ENCODE data around the gene TAP2.

Gene TAP2

DNA sequence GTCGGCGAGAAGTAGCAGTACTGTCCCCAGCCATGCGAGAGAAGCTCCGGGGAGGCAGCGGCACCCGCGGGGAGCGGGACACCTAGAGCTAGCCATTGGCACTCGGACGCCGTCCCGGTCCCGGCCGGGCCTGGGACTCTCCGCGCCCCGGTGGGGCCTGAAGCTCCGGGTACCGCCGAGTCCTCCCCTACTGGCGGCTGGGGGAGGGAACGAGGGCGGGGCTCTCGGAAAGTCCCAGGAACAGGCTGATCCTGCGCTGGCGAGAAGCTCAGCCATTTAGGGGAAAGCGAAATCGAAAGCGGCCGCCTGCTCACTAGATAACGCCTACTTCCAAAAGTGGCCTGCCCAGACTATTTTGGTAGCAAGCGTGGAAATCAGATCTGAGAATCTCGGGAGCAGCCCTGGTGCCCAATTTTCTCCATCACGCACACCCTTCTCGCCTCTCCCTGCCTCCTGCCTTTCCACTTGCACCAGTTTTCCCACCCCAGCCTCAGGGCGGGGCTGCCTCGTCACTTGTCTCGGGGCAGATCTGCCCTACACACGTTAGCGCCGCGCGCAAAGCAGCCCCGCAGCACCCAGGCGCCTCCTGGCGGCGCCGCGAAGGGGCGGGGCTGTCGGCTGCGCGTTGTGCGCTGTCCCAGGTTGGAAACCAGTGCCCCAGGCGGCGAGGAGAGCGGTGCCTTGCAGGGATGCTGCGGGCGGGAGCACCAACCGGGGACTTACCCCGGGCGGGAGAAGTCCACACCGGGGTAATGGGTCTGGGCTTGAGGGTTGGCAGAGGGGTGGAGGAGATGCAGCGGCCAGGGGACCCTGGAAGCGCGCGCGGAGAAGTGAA, 15.2 kb upstream of the TAP2 start, which contains the start of the genes PSMB9 and TAP1:
PSMB9 (plus strand) TSS at position 652 of the 835 bp plus-strand sequence; CDS start at position 690, 38 bp downstream.
TAP1 (minus strand) TSS at position 164 of the 835 bp plus-strand sequence; CDS start at position 96, 68 bp downstream.
- peak; percentile 96 for DNase-seq

GRCh38 chr6:32852844-32853540, 14.5 kb upstream of the TAP2 start:
- peak; percentile 65 for DNase-seq

DNA sequence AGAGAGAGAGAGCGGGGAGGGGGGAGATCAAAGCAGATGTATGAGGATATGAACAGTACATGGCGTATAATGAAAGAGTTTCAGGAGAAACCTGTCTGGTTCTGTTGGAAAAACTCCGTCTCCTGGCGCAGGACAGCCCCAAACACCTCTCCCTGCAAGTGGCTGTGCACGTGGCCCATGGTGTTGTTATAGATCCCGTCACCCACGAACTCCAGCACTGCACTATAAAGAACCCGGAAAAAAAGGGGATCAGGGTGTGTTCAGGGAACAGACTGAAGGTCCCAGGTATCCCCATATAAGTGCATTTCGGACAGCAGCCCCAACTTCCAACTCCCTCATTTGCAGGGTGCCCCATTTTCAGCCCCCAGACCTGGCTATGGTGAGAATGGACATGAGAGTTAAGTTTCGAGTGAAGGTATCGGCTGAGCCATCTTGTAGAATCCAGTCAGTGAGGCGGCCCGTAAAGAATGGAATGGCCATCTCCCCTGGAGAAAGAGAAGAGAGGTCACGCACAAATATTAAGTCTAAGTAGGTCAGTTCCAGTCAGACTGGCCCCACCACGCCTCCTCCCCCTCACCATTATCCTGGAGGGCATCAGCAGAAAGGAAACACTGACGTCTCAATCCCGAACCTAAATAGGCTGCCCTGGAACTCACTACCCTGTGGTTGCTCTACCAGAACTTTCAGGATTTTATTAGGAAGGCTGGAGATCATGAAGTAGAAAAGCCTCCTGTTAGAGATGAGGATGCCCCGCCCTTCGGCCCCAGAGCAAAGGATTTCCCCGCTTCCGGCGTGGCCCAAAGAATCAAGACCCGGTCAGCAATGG, 13.7 kb upstream of the TAP2 start:
- DNase-seq, result no peak

DNA sequence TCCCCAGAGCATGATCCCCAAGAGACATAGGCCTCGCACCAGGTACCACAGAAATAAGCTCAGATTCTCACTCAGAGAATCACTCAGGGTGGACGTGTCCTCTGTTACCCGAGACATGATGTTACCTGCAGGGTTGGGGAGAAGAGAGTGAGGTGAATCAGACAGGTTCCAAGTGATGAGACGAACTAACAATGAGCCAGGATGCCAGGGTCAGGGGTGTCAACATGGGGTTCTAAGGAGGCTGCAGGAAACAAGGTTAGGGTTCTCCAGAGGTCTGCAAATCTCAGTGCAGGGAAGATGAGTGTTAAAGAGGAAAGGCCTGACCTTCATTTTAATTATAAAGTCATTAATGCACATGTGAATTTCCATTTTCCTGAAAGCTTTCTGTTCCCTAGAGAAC, 12.5 kb upstream of the TAP2 start:
- no peak for DNase-seq

DNA sequence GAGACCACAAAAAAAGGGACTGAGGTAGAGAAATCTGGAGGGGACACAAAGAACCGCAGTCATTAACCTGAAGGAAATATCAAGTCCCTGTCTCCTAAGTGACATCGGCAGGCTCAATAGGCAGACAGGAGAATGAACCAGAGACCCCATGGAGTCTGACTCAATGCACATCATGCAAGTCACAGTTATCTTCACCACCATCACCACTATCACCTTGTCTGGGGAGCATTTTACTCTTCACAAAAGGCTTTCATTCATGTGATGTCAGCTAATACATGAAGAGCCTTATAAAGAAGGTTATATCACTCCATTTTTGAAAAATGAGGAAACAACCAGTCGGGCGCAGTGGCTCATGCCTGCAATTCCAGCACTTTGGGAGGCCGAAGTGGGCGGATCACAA, 10.6 kb upstream of the TAP2 start:
- DNase-seq, result no peak

GRCh38 chr6:32847795-32848194, 9.3 kb upstream of the TAP2 start:
- no peak for DNase-seq

- DNase-seq, result no peak
Measured at GRCh38 chr6:32847004-32847403, 8.5 kb upstream of the TAP2 start.

DNA sequence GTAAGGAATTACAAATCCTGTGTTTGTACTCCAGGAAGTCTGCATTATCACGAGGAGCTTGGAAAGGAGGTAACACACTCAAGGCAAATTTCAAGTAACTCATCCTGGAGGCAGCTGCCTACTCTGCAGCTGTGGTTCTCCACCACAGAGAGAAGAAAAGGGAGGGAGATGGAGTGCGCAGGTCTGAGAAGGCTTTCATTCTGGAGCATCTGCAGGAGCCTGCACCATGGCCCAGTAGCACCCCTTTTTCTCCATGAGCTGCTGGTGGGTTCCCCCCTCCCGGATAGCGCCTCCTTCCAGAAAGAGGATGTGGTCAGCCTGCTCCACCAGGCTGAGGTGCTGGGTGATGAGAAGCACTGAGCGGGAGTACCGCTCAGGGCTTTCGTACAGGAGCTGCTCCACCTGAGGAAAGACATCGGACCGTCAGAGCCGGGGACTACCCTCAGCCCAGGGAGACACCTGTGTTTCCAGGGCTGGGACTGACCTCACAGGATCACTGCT, 6.9 kb upstream of the TAP2 start:
- peak; percentile 67 for DNase-seq

GRCh38 chr6:32844839-32845383, 6.4 kb upstream of the TAP2 start:
- no peak for DNase-seq

GRCh38 chr6:32843979-32844838, 5.7 kb upstream of the TAP2 start, which contains the start of gene PSMB8:
TSS of gene PSMB8 (minus strand) at chr6:32844047. CDS start at chr6:32843996, 51 bp downstream.
- peak; percentile 98 for DNase-seq

DNA sequence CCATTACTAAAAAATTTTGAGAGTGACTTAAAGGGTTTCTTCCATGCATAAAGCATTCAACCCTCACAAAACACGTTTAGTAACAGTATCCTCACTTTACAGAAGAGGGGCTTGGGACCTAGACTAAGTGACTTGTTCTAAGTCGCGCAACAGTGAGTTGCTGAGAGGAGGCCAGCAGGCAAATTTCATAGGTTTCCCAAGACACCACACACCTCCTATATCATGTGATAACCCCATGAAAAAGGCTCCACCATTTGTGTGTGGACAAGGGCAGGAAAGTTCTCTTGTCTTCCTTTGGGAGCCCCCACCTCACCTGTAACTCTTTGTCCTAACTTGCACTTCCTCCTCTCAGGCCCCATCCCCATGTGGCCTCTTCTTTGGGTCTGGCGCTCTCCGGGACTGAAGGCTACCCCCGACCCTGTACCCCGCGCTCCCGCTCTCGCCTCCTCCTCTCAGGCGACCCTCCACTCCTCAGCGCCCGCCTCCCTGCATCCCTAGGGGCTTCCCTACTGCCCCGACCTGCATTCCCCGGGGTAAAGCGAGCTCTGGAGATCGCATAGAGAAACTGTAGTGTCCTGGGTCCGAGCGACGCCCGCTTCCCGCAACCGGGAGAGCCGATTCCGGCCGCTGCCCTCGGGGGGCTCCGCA, 4.9 kb upstream of the TAP2 start:
- peak; percentile 31 for DNase-seq

DNA sequence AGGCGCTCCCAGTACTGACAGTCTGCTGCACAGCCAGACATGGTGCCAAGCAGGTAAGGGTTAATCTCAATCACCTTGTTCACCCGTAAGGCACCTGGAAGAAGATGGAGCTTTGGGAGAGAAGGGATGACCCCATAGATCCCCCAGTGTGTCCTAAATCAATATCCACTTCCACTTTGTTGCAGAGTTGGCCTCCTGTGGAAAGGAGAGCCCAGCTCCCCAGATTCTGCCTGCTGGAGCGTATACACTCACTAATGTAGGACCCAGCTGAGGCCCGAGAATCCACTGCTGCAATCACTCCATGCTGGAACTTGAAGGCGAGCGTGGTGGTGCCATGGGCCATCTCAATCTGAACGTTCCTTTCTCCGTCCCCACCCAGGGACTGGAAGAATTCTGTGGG, 4.2 kb upstream of the TAP2 start:
- peak; percentile 34 for DNase-seq

DNA sequence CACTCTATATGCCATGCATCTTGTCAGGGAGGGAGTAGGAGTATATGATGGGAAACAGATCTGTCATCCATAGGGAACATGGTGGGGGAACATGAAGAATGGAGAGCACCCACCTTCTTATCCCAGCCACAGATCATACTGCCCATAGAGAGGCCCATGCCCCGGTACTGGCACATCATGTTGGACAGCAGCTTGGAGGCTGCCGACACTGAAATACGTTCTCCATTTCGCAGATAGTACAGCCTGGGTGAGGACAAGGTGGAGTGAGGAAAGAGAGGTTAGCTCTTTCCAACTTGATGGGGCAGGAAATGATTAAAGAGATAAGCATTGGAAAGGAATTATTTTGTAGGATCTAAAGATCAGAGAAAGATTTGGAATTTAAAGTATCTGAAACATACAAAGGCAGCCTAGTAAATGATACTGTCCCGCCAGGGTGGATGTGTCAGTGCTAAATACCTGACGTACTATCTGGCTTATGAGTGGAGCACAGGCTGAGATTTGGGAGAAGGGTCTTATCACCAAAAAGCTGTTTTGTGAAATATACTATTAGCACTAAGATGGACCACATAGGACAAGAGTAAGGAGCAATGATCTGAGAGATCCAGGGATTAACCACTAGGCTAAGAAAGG, 3.6 kb upstream of the TAP2 start:
- no peak for DNase-seq

DNA sequence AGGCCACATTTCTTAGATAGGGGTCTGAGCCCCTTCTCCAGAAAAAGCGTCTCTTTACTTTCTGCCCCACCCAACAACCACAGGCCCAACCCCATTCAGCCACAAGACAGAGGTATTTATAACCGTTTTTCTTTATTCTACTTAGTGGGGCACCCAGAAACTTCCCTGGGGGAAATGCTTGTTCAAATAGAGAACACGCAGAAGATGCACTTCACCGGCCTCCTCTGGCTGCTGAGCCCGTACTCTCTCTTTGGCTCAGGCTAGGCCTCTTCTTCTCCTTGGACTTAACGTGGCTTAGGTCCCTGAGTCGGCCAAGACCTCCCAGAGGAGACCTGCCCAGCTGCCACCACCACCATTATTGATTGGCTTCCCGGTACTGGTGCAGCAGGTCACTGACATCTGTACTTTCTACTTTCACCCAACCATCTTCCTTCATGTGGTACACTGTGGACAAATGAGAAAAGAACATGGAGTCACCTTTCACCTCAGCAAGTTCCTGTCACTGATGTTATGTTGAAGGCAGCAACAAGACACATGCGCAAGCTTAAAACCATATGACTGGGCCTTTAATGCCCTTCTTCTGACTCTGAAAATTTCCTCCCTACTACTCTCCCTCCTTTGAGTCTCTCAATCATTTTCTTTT, 2.2 kb upstream of the TAP2 start:
- peak; percentile 75 for DNase-seq

- DNase-seq, result no peak
Measured at GRCh38 chr6:32839356-32839755, 817 bp upstream of the TAP2 start.

DNA sequence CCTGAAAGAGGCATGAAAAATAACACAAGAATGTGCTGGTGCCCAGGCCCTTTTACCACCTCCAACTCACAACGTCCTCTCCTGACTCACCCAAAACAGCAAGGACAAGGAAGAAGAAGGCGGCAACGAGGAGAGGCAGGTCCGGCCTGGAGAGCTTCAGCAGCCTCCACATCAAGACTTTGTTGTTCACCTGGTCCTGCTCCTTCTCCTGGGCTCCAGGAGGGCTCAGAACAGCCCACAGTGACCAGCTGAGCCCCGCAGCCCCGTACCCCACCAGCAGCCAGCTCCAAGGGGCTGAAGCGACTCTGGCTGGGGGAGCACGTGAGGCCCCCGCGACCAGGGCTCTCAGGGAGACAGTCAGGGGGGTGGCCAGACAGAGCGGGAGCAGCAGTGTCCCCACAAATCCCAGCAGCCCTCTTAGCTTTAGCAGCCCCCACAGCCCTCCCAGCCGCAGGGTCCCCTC, 857 bp downstream of the TAP2 start:
- DNase-seq, result no peak

DNA sequence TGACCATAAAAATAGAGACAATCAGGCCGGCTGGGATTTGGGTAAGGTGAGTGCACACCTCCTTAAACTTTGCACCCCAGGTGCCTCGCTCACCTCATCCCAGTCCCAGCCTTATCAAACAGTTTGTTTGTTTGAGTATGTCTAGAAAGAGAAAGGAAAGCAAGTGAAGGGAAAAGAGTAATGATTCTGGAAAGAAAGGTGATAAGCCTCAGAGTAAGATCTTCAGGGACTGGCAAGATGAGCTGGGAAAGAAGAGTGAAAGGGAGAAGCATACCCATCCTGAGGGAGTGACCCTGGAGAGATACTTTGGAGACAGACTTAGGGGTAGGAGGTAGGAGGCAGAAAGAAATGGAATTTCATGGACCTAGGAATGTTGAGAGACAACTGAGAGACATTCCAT, 1.7 kb downstream of the TAP2 start:
- DNase-seq, result no peak

GRCh38 chr6:32835167-32835893, 3.2 kb downstream of the TAP2 start:
- no peak for DNase-seq

DNA sequence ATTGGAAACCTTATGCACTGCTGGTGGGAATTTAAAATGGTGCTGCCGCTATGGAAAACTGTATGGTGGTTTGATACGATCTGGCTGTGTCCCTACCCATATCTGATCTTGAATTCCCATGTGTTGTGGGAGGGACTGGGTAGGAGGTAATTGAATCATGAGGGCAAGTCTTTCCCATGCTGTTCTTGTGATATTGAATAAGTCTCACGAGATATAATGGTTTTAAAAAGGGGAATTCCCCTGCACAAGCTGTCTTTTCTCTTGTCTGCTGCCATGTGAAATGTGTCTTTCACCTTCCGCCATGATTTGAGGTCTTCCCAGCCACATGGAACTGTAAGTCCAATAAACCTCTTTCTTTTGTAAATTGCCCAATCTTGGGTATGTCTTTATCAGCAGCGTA, 4.9 kb downstream of the TAP2 start:
- DNase-seq, result no peak
